OCI-M2 (cell line): ENCODE data around the gene CERS6.

ENCODE experiments used
- DNase-seq: peaks from one replicate; lab custom pipeline; 2025; ENCODE audit not compliant: unreplicated experiment; lab: John Stamatoyannopoulos, UW

CERS6 gene

DNA sequence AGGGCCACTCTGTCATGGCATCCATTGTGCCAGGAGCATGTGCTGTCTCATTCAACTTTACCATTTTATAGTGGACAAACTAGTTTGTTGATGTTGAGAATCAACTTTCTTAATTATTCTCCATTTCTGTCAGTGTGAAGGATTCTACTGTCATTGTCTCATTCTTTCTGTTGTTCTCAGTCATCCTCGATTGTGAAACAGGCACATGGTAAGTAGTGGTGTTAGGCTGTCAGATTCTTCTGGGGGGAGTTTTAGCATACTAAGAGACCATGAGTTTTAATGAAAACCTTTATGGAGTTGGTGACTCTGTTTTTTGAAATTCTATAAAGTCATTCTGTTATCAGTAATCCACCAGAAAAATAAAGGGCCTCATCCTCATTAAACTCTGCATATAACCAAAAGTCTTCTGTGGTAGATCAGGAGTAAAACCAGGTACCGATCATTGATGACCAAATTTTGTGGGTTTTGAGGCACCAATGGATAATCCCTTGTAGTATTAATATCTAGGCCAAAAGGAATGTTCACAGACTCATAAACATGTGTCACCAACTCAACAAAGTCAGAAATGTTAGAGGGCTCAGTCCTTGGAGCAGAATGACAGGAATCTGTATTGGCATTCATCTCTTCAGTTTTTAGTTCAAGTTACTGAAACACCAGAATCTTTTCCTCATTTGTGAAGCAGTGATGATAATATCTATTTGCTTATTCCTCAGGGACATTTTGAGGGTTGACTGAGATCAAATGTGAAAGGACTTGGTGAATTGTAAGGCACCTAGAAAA lies 73.2 kb downstream of the CERS6 start:
- DNase-seq, result no peak

DNA sequence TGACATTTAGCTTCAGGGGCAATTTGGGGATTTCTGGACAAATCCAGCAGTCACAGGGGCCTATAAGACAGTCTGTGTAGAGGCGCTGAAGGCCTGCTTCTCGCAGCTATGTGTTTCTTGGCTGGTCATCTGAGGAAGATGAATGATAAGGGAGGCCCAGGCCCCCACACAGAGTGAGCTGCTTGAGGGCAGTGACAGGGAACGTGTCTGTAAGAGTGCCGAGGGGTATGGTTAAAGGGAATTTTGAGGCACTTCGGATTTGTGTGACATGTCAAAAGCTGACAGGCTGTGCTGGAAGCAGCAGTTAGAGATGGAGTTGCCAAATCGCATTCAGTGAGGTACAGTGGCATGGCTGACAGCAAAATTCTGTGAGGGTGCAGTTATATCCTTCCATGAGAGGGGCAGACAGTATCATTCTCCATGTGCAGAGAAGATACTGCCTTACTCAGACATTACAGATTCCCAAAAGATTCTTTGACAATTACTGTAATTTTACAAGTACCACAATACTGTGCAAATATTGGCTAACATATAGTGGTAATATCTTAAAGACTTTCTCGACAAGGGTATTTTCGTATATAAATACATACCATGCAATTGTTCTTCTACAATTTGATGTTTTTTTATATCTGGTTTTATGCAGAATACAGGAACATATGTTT lies 74.0 kb downstream of the CERS6 start:
- no peak for DNase-seq

DNA sequence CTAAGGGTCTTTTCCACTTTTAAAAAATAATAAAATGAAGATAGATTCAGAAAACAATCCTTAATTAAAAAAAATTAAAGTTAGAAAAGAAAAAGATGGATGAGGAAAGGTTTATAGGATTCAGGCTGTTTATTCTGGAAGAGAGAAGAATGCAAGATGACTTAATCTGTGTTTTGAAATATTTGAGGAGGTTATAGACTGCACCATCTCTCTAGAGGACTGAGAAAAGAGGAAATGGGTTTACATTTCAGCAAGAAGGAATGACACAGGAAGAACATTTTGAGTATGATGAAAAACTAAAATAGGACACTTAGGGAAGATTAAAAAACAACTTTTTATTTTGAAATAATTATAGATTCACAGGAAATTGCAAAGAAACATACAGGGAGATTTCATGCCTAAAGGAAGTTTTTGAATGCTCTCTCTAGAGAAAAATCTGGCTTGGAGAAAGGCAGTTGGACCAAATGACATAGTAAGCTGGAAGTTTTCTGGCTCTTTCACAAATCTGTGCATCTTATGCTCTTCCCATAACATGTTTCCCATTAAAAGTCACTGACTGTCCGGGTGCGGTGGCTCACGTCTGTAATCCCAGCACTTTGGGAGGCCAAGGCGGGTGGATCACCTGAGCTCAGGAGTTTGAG lies 75.0 kb downstream of the CERS6 start:
- no peak for DNase-seq

DNA sequence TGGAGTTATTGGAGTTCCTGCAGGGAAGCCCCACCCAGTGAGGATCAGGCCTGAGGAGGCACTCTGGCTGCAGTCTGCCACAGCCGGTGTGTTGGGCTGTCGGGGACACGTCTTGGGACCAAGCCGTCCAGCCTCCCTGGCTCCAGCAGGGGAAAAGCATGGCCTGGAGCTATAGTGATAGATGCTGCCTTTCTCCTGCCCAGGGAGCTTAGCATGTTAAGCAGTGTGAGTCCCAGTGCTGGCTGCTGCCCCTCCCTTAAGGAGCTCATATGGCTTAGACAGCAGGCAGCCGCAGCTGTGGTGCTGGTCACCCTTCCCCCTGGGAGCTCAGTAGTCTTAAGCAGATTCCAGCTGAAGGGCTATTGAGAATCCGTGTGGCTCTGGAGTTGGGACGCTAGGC lies 78.9 kb downstream of the CERS6 start:
- DNase-seq, result no peak

GRCh38 chr2:168536925-168537466 lies 80.9 kb downstream of the CERS6 start:
- DNase-seq, result no peak

- DNase-seq, result no peak
These were observed 82.1 kb downstream of the CERS6 start for GRCh38 chr2:168538133-168538532.

DNA sequence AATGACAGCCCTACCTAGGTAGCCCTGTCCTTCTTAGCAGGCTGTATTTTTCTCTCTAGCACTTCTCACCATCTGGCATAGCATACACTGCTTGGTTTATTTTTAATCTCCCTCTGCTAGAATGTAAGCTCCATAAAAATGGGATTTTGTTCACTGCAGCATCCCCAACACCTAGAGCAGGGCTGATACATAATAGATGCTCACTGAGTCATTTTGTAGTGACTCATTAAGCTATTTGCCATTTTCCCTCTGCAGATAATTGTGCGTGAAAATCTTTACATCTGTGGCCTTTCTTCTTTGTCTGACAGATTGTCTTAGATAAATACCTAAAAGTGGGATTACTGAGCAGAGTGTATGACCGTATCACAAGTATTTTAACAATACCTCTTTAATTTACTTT lies 82.5 kb downstream of the CERS6 start:
- DNase-seq, result no peak

- DNase-seq, result no peak
These were observed 83.9 kb downstream of the CERS6 start for GRCh38 chr2:168539945-168540344.

GRCh38 chr2:168541858-168542257 lies 85.8 kb downstream of the CERS6 start:
- DNase-seq, result no peak

GRCh38 chr2:168543037-168543436 lies 87.0 kb downstream of the CERS6 start:
- DNase-seq, result no peak

DNA sequence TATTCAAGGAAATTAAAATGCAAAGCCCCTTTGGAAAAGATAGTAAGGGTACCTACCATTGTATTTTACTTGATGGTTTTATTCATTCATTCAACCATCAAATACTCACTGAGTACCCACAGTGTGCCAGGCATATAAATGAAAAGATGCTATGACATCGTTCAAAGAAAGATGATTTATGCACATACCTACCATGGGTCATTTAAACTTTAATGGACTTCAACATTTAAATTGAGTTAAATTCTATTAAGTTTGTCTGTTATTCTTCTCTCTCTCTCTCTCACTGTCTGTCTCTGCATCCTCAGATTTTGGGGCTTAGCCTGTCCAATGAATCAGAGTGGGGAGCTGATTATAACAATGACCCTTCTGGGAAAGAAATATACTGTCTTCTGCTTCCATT lies 87.9 kb downstream of the CERS6 start:
- no peak for DNase-seq

GRCh38 chr2:168545439-168546082 lies 89.5 kb downstream of the CERS6 start:
- no peak for DNase-seq

GRCh38 chr2:168550670-168551069 lies 94.6 kb downstream of the CERS6 start:
- no peak for DNase-seq

- no peak for DNase-seq
These were observed 96.4 kb downstream of the CERS6 start for GRCh38 chr2:168552450-168552856.

DNA sequence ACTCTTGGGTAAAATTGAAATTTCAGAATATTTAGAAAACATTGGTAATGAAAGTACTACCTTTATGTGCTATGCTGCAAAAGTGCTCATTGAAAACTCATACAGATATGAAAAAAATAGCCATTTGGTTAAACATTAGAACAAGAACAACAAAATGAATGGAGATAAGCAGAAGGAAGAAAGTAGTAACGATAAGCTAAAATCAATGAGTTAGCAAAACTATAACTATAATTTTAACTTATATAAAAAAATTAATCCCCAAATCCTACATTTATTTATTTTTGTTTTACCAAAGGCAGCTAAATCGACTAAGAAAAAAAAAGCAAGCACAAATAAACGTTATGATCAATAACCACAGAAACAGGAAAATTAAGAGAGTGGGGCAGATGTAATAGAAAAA lies 99.2 kb downstream of the CERS6 start:
- no peak for DNase-seq

- no peak for DNase-seq
These were observed 103.1 kb downstream of the CERS6 start for GRCh38 chr2:168559187-168559586.

DNA sequence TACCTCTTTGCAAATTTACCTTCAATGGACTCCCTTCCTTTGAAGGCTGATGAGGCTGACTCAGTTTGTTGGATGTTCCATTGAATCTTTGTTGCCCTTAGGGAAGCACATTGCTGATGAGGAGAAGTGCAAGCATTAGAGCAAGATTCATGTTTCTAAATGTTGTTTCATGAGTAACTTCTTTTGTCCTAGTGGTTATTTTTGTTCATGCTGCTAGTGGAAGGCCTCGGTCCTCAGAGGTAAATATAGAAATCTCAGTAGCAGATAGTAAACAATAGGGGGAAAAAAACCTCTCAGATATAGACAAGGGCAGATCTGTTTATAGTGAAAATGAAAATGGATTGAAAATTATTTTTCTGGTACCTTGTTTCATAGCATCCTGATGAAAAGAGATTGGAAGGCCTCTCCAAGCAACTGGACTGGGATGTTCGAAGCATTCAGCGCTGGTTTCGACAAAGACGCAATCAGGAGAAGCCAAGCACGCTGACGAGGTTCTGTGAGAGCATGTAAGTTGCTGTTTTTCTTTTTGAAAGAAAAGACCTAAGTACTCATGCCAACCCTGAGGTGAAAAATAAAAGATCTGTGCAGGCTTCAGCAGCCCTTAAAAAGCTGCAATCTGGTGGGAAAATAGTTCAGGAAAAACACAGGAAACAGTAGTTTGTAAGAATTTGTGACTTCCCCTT lies 104.9 kb downstream of the CERS6 start:
- no peak for DNase-seq

- DNase-seq, result no peak
These were observed 105.9 kb downstream of the CERS6 start for GRCh38 chr2:168561991-168562390.

DNA sequence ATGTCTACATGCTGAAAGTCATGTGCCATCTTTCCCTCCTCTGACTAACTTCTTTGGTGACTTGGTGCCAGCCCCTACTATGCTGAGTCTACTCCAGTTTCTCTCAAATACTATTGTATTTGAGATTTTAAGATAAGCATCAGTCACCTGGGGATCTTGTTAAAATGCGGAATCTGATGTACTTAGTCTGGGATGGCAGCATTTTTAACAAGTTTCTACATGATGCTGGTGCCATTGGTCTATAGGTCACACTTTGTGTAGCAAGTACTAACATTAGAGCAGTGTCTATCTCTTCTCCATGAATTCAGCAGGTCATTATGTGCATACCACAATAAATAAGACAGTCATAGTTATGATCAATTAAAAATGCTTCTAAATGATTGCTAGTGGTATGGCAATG lies 106.9 kb downstream of the CERS6 start:
- DNase-seq, result no peak

DNA sequence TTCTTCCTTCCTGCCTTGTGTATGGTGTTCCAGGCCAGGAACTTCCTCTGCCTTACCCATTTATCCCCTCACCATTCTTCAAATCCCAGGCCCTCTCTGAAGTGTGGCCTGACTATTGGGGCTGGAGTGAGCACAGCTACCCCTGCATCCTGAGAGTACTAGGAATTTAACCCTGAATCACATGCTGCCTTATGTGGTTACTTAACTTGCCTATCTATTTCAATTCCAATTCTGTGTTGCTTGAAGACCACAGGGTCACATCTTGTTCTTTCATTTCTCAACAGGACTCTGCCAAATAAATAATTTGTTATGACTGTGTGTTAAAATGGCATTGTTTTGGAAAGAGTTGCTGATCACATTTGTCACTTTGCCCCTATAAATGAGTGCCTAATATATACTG lies 108.6 kb downstream of the CERS6 start:
- DNase-seq, result no peak

GRCh38 chr2:168565112-168565511 lies 109.0 kb downstream of the CERS6 start:
- no peak for DNase-seq
